Esophagus muscularis mucosa (tissue), 3 donors: Measurements from ENCODE around the gene NPAT.

Experiments used
- CTCF ChIP-seq, 3 experiments: fragments of 200-600 bp in 2 of 3; fragments of 450-650 bp in 1 of 3; sonication (generic) in 2 of 3; IDR thresholded peaks; one replicate each; pipeline ENCODE4 v1.5.1; 2017 to 2019; ENCODE audit warnings: antibody characterized with exemption in 3 of 3, mild to moderate bottlenecking in 2 of 3, moderate library complexity in 1 of 3
- EP300 ChIP-seq: sonication (generic); formaldehyde crosslinking; IDR thresholded peaks from one replicate; pipeline ENCODE4 v1.6.1; 2017; ENCODE audit warnings: antibody characterized with exemption

- TF ChIP-seq EP300 (no peak), CTCF (IDR thresholded peaks at IDR 0.05) (no peak)
Observed at GRCh38 chr11:108160970-108161566, 61.4 kb downstream of the NPAT start.
